GM12801 (cell line): ENCODE data around the gene MMP11.

Experiments
- CTCF ChIP-seq: IDR thresholded peaks from one replicate; pipeline ENCODE4 v1.5.1; 2011; ENCODE audit warnings: control low read depth; ENCODE audit not compliant: insufficient read length; ENCODE audit errors: extremely low read depth

The MMP11 gene

GRCh38 chr22:23801886-23802377, 29.3 kb downstream of the MMP11 start:
- TF ChIP-seq CTCF, result no peak

- TF ChIP-seq CTCF, result no peak
Measured at GRCh38 chr22:23803001-23803819, 30.6 kb downstream of the MMP11 start.

GRCh38 chr22:23804781-23805291, 32.2 kb downstream of the MMP11 start:
- no peak for TF ChIP-seq CTCF

- TF ChIP-seq CTCF, result no peak
Measured at GRCh38 chr22:23806837-23807236, 34.2 kb downstream of the MMP11 start.

- TF ChIP-seq CTCF, result no peak
Measured at GRCh38 chr22:23812378-23812777, 39.7 kb downstream of the MMP11 start.

- TF ChIP-seq CTCF, result no peak
Measured at GRCh38 chr22:23815541-23816155, 43.0 kb downstream of the MMP11 start.

- no peak for TF ChIP-seq CTCF
Measured at GRCh38 chr22:23816156-23816976, 43.7 kb downstream of the MMP11 start.
